Hepatocyte (in vitro differentiated cells): ENCODE results near the gene TRPM2.

Experiments used
- CTCF ChIP-seq: fragments of 200-600 bp; sonication (generic); IDR thresholded peaks from 2 replicates; pipeline ENCODE4 v1.5.1; 2016; ENCODE audit warnings: antibody characterized with exemption, mild to moderate bottlenecking; ENCODE audit not compliant: poor library complexity
- EZH2 ChIP-seq: fragments of 200-600 bp; sonication (generic); IDR thresholded peaks from 2 replicates; pipeline ENCODE4 v1.6.1; 2016; ENCODE audit warnings: antibody characterized with exemption, mild to moderate bottlenecking, borderline replicate concordance
- EZH2phosphoT487 ChIP-seq: fragments of 200-600 bp; sonication (generic); IDR thresholded peaks from one replicate; pipeline ENCODE4 v1.6.1; 2018; ENCODE audit warnings: antibody characterized with exemption, mild to moderate bottlenecking, low read depth, moderate library complexity; ENCODE audit not compliant: unreplicated experiment, severe bottlenecking

- TF ChIP-seq CTCF = no peak
- no peak for TF ChIP-seq EZH2
- TF ChIP-seq EZH2phosphoT487 = no peak
These were observed 89.1 kb downstream of the TRPM2 start for GRCh38 chr21:44442266-44443125.
